Activated CD4-positive, alpha-beta T cell treated with anti-CD3 and anti-CD28 coated beads, Interleukin-2, amount 50 U/mL, for 4 hours (primary cell): ENCODE measurements around the gene IGF2BP2.

Source experiments
- DNase-seq, 2 experiments: peaks; one replicate each; pipeline ENCODE4 v3.0.0-alpha.2; 2020

IGF2BP2 gene

DNA sequence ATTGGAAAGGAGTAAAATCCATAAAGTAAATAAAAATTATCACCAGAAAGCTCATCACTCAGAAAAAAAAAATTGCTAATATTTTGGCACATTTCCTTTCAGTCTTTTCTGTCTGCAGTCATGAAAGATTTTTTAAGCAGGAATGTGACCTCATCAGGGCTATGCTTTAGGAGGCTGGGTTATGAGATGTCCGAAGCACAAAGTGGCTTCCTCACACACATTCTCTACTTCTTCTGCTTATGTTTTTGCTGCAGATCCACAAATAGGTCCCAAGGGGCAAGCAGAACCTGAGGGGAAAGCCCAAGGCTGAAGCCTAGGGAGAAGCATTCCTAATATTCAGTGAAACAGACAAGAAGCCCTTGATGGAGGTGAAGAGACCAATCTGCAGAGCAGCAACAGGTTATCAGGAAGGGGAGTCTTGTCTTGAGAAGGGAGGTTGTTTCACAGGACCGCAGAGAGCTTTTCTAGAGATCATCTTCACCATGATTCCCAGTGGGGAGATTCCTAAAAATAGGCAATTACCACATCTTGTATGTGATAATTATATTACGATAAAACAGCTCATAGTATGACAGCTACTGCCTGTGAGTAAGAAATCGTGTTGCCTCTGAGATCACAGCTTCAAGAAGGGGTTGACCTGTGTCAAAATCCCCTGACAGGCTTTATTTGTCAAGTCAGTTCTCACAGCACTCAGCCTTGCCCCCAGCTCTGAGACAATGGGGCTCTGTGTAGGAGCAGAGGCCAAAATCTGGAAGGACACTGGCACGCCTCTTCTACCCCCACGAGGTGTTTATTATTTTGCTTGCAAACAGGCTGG lies 60.5 kb downstream of the IGF2BP2 start:
- no peak for DNase-seq

DNA sequence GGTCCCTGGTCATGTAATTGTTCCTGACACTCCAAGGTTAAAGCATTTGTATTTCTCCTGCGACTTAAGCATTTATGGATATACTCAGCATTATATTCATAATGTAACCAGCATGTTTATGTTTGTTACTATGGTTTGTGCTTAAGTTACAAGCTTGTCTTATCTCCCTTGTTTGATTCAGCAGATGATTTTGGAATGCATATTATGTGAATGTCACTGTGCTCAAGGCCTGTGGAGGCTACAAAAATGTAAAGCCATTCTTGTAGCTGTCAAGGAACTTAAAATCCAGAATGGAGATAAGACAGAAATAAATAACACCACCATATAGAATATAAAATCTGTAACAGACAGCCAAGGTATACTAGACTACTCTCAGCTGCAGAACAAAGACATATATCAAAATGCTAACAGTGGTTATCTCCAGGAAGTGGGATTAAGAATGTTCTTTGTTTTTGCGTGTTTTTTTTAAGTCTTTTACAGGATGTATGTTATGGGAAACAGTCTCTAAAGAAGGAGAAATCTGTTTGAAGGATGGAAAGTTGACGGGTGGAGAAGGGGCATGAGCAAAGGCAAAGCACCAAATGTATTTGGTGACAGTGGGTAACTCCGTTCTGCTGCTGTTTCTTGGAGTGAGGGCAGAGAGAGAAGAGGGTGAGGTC lies 61.4 kb downstream of the IGF2BP2 start:
- DNase-seq = no peak

DNA sequence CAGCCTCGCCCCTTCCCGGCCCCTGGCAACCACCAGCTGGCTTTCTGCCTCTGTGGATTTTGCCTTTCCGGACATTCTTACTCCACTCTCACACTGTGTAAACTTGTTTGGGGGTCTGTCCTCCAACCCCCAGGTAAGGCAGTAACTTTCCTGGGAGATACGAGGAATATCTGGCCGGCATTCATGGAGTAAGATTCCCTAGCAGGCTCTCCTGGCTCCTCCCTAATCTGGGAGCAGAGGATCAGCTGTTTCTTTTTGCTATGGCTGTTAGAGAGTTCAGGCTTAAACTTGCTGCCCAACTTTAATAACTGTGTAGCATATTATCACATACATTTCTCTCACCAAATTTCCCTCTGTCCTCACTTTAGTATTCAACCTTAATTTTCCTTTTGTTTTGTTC lies 64.3 kb downstream of the IGF2BP2 start:
- DNase-seq = no peak

GRCh38 chr3:185760088-185760487 lies 64.8 kb downstream of the IGF2BP2 start:
- DNase-seq = no peak

- DNase-seq = no peak
Measured at GRCh38 chr3:185759512-185759911, 65.3 kb downstream of the IGF2BP2 start.

DNA sequence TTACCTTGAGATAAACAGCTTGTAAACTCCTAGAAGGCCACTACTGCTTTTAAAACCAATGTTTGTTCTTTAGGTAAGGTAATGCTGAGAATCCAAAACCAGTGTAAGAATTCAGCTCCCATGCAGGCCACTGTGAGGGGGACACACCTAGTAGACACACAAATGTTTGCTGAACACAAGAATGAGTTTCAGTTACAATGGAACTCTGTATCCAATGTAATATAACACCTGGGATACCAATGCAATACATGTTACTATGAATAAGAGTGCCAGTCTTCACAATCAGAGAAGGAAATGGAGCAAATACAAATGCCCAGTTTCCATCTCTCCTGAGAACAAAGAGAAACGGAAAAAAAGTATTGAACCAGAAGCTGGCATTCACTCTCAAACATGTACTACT lies 65.9 kb downstream of the IGF2BP2 start:
- no peak for DNase-seq

DNA sequence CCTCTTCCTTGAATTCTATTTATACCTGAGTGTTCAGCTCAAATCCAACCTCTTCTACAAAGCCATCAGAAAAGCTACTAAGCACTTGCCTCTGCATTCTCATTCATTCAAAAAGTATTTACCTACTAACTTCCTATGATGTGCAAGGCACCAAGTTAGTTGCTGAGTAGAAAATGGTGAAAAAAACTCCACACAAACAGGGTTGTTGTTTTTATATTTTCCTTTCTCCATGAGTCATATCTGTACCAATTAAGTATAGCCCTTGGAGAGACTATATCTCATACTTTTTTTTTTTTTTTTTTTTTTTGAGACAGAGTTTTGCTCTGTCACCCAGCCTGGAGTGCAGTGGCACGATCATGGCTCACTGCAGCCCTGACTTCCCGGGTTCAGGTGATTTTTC lies 67.7 kb downstream of the IGF2BP2 start:
- DNase-seq = no peak

- DNase-seq = no peak
Measured at GRCh38 chr3:185756477-185756876, 68.4 kb downstream of the IGF2BP2 start.

DNA sequence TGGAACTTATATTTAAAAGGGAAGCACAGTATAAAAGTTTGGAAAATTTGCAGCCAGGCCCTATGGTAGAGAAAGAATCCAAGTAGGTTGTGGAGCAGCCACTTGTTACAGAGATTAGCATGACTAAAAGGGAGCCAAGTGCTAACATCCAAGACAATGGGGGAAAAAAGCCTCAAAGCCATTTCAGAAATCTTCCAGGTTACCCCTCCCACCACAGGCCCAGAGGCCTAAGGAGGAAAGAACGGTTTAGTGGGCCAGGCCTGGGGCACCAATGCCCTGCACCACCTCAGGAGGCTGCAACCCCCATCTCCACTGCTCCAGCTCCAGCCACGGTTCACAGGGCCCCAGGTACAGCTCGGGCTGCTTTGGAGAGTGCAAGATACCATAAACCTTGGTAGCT lies 69.9 kb downstream of the IGF2BP2 start:
- DNase-seq = no peak

- no peak for DNase-seq
Measured at GRCh38 chr3:185753354-185753753, 71.5 kb downstream of the IGF2BP2 start.

GRCh38 chr3:185750702-185751101 lies 74.1 kb downstream of the IGF2BP2 start:
- DNase-seq = no peak

DNA sequence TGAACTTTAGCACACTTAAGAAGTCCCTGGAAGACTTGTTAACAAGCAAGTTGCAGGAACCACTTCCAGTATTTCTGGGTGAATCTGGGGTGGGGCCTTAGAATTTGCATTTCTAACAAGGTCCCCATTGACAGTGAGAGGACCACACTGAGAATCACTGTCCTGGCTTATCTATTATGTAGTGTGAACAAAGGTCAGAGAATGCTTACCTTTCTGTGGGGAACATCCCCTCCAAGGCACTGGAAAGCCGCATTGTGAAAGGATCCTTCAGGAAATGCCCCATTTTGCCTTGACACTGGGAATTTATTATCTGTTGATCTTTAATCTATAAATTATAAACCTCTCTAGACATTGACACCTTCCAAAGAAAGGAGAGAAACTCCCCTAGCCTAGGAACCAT lies 74.8 kb downstream of the IGF2BP2 start:
- no peak for DNase-seq

DNA sequence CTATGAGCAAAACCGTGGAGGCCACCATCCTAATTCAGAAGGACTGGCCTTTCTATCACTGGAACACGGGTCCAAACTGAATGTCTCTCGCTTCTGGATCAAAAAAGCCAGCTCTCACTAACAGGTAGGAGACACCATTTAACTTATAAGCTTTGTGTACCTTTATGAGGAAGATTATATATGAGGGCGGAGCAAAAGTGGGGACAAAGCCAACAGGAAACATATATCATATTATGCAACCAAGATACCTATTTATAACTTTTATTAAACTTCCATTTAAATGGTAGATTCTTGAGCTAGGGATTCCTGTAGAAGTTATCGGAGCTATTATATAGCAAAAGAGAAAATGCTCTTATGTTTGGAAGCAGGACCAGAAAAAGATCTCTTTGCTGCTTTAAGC lies 78.4 kb downstream of the IGF2BP2 start:
- no peak for DNase-seq

DNA sequence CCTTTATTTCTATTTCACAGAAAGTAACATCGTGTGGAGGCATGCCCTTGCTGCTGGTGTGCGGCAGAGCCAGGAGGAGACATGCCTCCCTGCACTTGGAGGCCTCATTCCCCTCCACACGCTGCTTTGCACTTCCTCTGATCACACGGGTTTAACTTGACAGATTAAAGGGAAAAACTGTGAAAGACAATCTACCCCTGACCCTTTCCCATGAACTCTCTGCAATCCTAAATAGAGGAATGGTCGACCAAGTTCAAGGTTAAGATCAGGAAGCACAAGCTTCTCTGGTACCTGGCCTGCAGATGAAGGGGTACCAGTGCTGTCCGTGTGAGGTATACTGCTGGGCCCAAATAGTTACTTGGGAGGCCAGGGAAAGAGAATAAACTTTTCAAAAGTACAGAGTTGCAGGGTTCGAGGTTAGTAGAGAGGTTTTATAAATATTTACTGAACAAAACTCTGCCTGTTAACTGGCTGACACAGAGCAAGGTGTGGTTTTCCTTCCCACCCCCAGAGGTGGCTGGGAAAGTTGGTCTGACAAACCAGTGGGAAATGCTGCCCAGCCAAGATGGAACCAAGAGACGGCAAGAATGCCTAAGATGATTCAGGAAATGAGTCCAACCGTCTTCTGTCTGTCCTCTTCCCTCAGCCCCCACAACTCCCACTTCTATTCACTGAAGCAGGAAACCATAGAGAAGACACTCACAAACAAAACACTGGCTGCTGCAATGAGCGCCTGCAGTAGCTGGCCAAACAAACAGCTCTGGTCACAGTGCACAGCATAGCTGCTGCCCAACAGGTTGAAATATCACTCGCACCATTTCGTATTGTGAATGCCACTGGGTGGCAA lies 79.6 kb downstream of the IGF2BP2 start:
- no peak for DNase-seq

GRCh38 chr3:185741586-185741985 lies 83.3 kb downstream of the IGF2BP2 start:
- DNase-seq = no peak

GRCh38 chr3:185740133-185740532 lies 84.7 kb downstream of the IGF2BP2 start:
- no peak for DNase-seq

DNA sequence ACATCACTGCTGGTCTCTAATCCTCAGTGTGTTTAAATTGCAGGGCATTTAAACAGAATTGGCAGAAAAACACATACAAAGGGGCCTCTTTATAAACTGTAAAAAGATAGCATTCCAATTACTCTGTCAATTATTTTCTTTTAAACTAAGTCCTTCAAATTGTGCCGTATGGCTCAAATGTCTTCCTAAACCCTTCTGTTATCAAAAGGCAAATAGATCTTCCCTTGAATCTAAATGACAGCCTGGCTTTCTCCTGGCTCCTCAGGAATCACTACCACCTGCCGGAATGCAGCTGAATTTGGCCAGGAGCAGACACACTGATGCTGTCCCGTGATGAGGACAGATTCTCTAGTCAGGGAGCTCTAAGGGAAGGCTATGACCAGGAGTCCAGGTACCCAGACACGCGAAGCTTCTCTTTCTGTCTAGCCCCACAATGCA lies 85.6 kb downstream of the IGF2BP2 start:
- DNase-seq = no peak

- no peak for DNase-seq
Measured at GRCh38 chr3:185737740-185738680, 86.8 kb downstream of the IGF2BP2 start.

DNA sequence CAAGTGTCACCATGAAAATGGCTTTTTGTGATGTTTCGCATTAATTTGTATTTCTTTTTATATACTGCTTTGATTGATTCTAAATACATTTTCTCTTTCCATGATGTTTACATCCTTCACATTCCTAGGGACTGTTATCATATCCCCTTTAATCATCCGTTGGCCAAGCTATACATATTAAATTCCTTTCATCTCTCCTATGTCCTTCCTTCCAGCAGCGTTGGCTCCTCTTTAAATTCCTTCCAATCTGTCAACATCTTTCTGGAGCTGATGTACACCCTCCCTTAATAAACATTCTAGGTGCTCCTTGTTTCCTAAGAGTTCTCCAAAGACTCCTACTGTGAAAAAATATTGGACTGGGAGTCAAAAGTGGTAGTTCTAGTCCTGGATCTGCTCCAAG lies 87.8 kb downstream of the IGF2BP2 start:
- no peak for DNase-seq

GRCh38 chr3:185734725-185735096 lies 90.1 kb downstream of the IGF2BP2 start:
- no peak for DNase-seq

DNA sequence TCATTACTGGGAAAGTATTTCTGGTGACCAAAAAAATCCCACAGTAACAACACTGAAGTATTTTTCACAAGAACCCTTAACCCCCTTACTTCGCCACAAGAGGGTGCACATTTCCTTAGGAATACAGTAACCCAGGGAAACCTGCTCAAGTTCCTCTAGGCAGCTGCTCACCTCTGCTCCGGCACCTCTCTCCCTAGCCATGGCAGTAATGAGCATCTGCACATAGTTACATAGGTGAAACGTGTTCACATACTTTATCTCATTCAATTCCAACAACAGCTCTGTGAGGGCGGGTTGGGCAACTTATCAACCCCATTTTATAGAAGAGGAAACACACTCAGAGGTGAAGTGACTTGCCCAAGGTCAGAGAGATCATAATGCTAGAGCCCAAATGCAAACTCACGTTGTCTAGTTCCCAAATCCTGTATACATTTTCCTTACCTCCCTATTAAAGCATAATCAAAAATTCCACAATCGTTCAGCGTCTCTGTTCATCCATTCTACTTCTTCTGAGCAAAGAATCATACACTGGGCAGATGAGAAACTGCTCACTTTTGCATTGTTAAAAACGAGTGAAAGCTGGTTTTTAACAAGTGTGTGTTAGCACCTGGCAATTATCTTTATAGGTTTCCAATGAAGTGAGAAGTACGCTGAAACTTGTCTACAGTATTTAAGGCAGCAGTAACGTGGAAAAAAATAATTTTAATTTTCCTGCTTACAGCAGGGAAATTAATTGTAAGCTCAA lies 90.7 kb downstream of the IGF2BP2 start:
- DNase-seq = no peak

DNA sequence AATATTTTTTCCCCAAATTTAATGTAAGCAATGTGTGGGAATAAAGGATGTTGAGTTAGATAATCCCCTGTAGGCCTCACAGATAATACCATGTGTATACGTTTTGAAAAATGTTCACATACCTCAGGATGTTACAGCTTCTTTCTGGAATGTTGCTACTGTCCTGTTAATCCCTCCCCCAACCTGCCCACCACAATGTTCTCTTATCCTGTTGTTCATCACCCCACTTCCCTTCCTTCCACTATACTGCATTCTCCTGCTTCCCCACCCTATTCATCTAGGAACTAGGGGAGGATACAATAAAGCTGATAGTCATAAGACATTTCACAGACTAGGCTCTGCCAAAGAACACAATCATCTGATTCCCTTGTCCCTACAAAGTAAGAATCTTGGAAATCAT lies 92.1 kb downstream of the IGF2BP2 start:
- no peak for DNase-seq
